Heart left ventricle (tissue), 13 donors: ENCODE data around the gene ARID2.

Source experiments
- CTCF ChIP-seq, 12 donors: fragments of 200-600 bp; sonication (generic) in 4 of 12; IDR thresholded peaks; one replicate each; pipeline versions ENCODE4 v1.5.0 to v1.8.0; 2018 to 2022; ENCODE audit warnings: antibody characterized with exemption in 12 of 12, mild to moderate bottlenecking in 5 of 12
- POLR2A ChIP-seq, 2 donors: fragments of 450-650 bp; IDR thresholded peaks; one replicate each; pipeline ENCODE4 v1.6.1; 2017; ENCODE audit warnings: antibody characterized with exemption in 2 of 2, mild to moderate bottlenecking in 2 of 2, moderate library complexity in 2 of 2
- donor health status: ischemic (EF 13 %, LVEDD 7.1; RV severe dilation, severe dysfunction).
- donor health status: DM: no; HTN: yes; CAD: no.
- donor health status: DM: no; HTN: no; CAD: no.
- donor health status: ischemic (EF 25% LVEDD 6.9; RV normal size, moderate dysfunction).
- donor health status: ischemic (EF 25% LVEDD 5.7; RV mildly dilated, moderate dysfunction).
- donor health status: ischemic (EF 35%, LVEDD 5.7; RV mildly dilated, moderate dysfunction).
- donor health status: nonischemic (EF 11% LVEDD 7.7; RV severe dilation, severe dysfunction).
- donor health status: DM: yes; HTN: yes; CAD: no.
- donor health status: PGD.
- donor health status: ischemic (EF 29% LVEDD 5.4; RV normal size, mild dysfunction).
- donor health status: nonischemic (EF 23%, LVEDD 6.1; RV moderate dilation, normal function).

GRCh38 chr12:45732936-45733335 is 3.4 kb downstream of the ARID2 start:
- TF ChIP-seq CTCF (IDR thresholded peaks at IDR 0.05) (no peak), POLR2A (IDR thresholded peaks at IDR 0.05) (no peak)
